ENCODE results near the gene TCF4. TPM values are rescaled to one million over a fixed set of nuclear protein-coding genes. Genes with fewer than 3 reads are reported as not detected.

The TCF4 gene
- total RNA-seq, 1 donor from 2014 or later = 175 TPM

GRCh38 chr18:55319459-55320193, 268.4 kb downstream of the TCF4 start:
- Mint-ChIP-seq H3K4me1 (ENCODE audit: unreplicated experiment) (peaks cover 68% of the 10 kb centered on the region), H3K9me3 (ENCODE audit: unreplicated experiment) (no peaks in the 10 kb centered on the region), H3K27me3 (ENCODE audit: unreplicated experiment) (peaks cover 1% of the 10 kb centered on the region), H3K4me3 (ENCODE audit: unreplicated experiment) (peak overlapping the region; percentile 22), H3K27ac (ENCODE audit: unreplicated experiment) (peak overlapping the region; percentile 72), H3K36me3 (ENCODE audit: low read depth, unreplicated experiment) (no peaks in the 10 kb centered on the region)
- TF ChIP-seq, protein P1, sequence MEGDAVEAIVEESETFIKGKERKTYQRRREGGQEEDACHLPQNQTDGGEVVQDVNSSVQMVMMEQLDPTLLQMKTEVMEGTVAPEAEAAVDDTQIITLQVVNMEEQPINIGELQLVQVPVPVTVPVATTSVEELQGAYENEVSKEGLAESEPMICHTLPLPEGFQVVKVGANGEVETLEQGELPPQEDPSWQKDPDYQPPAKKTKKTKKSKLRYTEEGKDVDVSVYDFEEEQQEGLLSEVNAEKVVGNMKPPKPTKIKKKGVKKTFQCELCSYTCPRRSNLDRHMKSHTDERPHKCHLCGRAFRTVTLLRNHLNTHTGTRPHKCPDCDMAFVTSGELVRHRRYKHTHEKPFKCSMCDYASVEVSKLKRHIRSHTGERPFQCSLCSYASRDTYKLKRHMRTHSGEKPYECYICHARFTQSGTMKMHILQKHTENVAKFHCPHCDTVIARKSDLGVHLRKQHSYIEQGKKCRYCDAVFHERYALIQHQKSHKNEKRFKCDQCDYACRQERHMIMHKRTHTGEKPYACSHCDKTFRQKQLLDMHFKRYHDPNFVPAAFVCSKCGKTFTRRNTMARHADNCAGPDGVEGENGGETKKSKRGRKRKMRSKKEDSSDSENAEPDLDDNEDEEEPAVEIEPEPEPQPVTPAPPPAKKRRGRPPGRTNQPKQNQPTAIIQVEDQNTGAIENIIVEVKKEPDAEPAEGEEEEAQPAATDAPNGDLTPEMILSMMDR (IDR thresholded peaks at IDR 0.05; ENCODE audit: unreplicated experiment) = no peak
- no peak for DNase-seq (ENCODE audit: low spot score)

GRCh38 chr18:55318951-55319441, 269.0 kb downstream of the TCF4 start:
- Mint-ChIP-seq H3K36me3 (ENCODE audit: low read depth, unreplicated experiment) (no peaks in the 10 kb centered on the region), H3K27ac (ENCODE audit: unreplicated experiment) (peak overlapping the region; percentile 45), H3K4me3 (ENCODE audit: unreplicated experiment) (no peak overlapping the region), H3K4me1 (ENCODE audit: unreplicated experiment) (peaks cover 69% of the 10 kb centered on the region), H3K27me3 (ENCODE audit: unreplicated experiment) (peaks cover 1% of the 10 kb centered on the region), H3K9me3 (ENCODE audit: unreplicated experiment) (no peaks in the 10 kb centered on the region)
- DNase-seq (ENCODE audit: low spot score) = no peak
- TF ChIP-seq, protein P1 (IDR thresholded peaks at IDR 0.05; ENCODE audit: unreplicated experiment) = no peak

DNA sequence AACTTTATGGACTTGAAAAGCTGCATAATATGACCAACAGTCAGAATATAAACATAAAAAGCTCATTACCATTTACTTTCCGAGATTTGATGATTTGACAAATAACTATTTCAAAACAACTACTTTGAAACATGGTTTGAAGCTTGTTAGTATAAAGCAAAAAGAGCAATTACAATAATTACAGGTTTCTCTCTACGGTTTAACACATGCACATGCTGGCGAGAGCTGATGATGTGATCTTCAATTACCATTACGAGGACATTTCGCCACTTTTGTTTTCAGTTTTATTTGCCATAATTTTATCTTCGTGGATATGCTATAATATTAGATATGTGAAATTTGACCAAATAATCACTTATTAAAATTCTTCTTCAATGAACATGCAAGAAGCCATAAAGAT, 270.1 kb downstream of the TCF4 start:
- Mint-ChIP-seq H3K27ac (ENCODE audit: unreplicated experiment) (no peak overlapping the region), H3K4me3 (ENCODE audit: unreplicated experiment) (no peak overlapping the region), H3K9me3 (ENCODE audit: unreplicated experiment) (no peaks in the 10 kb centered on the region), H3K36me3 (ENCODE audit: low read depth, unreplicated experiment) (no peaks in the 10 kb centered on the region), H3K4me1 (ENCODE audit: unreplicated experiment) (peaks cover 65% of the 10 kb centered on the region), H3K27me3 (ENCODE audit: unreplicated experiment) (peaks cover 1% of the 10 kb centered on the region)
- DNase-seq (ENCODE audit: low spot score) = no peak
- TF ChIP-seq, protein P1 (IDR thresholded peaks at IDR 0.05; ENCODE audit: unreplicated experiment) = no peak

DNA sequence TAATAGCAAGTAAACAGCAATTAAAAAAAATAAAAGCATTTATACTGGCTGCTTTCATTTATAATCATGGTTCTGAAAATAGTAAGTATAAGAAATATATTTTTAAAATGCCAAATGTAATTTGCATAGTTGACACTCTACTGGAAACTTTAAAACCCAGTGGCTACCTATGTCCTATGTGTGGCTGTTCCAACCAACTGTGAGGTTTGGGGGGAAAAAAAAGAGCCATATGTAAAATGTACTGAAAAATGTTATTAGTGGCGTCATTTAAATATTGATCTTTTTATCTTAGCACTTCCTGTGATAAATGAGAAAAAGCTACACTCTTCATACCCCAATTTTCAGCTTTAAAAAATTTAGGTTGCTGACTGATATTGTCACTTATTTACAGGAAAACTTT, 270.7 kb downstream of the TCF4 start:
- Mint-ChIP-seq H3K9me3 (ENCODE audit: unreplicated experiment) (no peaks in the 10 kb centered on the region), H3K36me3 (ENCODE audit: low read depth, unreplicated experiment) (no peaks in the 10 kb centered on the region), H3K27ac (ENCODE audit: unreplicated experiment) (no peak overlapping the region), H3K4me3 (ENCODE audit: unreplicated experiment) (no peak overlapping the region), H3K4me1 (ENCODE audit: unreplicated experiment) (peaks cover 66% of the 10 kb centered on the region), H3K27me3 (ENCODE audit: unreplicated experiment) (peaks cover 1% of the 10 kb centered on the region)
- no peak for DNase-seq (ENCODE audit: low spot score)
- TF ChIP-seq, protein P1 (IDR thresholded peaks at IDR 0.05; ENCODE audit: unreplicated experiment) = no peak

DNA sequence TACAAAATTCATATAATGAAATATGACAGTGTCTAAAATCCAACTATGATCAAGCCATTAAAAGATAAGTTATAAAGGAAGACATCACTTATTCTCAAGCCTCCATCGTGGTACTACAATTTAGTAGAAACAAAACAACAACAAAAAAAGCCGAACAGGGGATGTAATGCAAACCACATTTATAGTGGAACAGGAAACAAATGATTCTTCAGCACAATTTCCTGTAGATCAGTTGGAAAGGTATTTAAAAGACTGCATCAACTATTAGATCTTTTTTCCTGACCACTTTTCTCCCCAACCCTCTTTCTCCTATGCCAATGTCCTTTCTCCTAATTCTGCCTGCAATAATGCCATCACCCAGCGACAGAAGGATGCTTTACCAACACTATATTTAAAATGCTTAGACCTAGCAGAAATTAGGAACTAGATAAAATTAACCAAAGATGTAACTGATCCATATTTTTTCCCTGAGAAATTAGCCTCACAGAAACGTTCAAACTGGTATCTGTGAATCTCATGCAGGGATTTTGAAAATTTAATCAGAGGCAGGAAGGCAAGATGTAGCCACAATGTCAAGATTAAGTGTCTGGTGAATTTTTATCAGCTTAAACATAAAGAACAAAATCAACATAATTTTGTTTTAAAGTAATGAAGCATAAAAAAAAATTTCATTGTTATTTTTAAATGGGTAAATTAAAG, 271.4 kb downstream of the TCF4 start:
- H3K4me1 Mint-ChIP-seq (ENCODE audit: unreplicated experiment) = peaks cover 69% of the 10 kb centered on the region
- no peaks in the 10 kb centered on the region for H3K36me3 Mint-ChIP-seq (ENCODE audit: low read depth, unreplicated experiment)
- H3K27ac Mint-ChIP-seq (ENCODE audit: unreplicated experiment) = peak overlapping the region; percentile 93
- TF ChIP-seq, protein P1 (IDR thresholded peaks at IDR 0.05; ENCODE audit: unreplicated experiment) = no peak
- H3K27me3 Mint-ChIP-seq (ENCODE audit: unreplicated experiment) = peaks cover 1% of the 10 kb centered on the region
- no peaks in the 10 kb centered on the region for H3K9me3 Mint-ChIP-seq (ENCODE audit: unreplicated experiment)
- no peak for DNase-seq (ENCODE audit: low spot score)
- peak overlapping the region; percentile 18 for H3K4me3 Mint-ChIP-seq (ENCODE audit: unreplicated experiment)

All from endothelial cell (in vitro differentiated cells).